HEK293 (cell line): ENCODE measurements around the gene DPYSL5.

ENCODE experiments used
- CTCF ChIA-PET: fragments of 350-600 bp; formaldehyde crosslinking; extraction: SDS; loops from one replicate; lab custom pipeline; 2021; ENCODE audit warnings: antibody characterized with exemption; lab: Yijun Ruan, JAX
- POLR2A ChIA-PET: fragments of 300-600 bp; formaldehyde crosslinking; extraction: SDS; loops from one replicate; lab custom pipeline; 2020; ENCODE audit warnings: antibody characterized with exemption, inconsistent platforms; lab: Yijun Ruan, JAX
- H3K27ac ChIP-seq: fragments of 200-500 bp; sonication (Bioruptor generic); 2 replicates; pipeline ENCODE4 v1.5.1; 2014; ENCODE audit warnings: low read depth, low read length, control low read depth, inconsistent platforms; ENCODE audit errors: extremely low read depth
- H3K36me3 ChIP-seq, 2 experiments: fragments of 200-500 bp in 1 of 2; sonication (Bioruptor generic) in 1 of 2; 1 replicate in 1 of 2; 2 replicates in 1 of 2; pipeline ENCODE4 v1.5.1; 2014 to 2017; ENCODE audit warnings: inconsistent platforms in 2 of 2, low read length in 2 of 2; ENCODE audit not compliant: control insufficient read depth in 2 of 2, insufficient read depth in 1 of 2
- H3K4me1 ChIP-seq: fragments of 200-500 bp; sonication (Bioruptor generic); 2 replicates; pipeline ENCODE4 v1.5.1; 2014; ENCODE audit warnings: mild to moderate bottlenecking, low read length, inconsistent platforms; ENCODE audit not compliant: control insufficient read depth, insufficient read depth
- H3K4me3 ChIP-seq: 2 replicates; pipeline ENCODE4 v1.5.1; 2011; ENCODE audit warnings: low read depth, mild to moderate bottlenecking, control low read depth, low read length, moderate library complexity
- H3K9me3 ChIP-seq: fragments of 200-500 bp; sonication (Bioruptor generic); 2 replicates; pipeline ENCODE4 v1.5.1; 2014; ENCODE audit warnings: low read depth, low read length, inconsistent platforms; ENCODE audit not compliant: control insufficient read depth, insufficient read depth
- EGR2 ChIP-seq: fragments of 450-650 bp; formaldehyde crosslinking; IDR thresholded peaks from 2 replicates; pipeline ENCODE4 v1.5.1; 2016; ENCODE audit warnings: low read depth, missing biosample characterization, missing genetic modification characterization
- ELK4 ChIP-seq: IDR thresholded peaks from 2 replicates; pipeline ENCODE4 v1.6.1; 2011; ENCODE audit warnings: mild to moderate bottlenecking, low read depth, low read length, borderline replicate concordance
- PRDM2 ChIP-seq: fragments of 450-650 bp; formaldehyde crosslinking; IDR thresholded peaks from 2 replicates; pipeline ENCODE4 v1.5.1; 2016; ENCODE audit warnings: missing biosample characterization, missing genetic modification characterization, borderline replicate concordance
- REST ChIP-seq: fragments of 450-650 bp; formaldehyde crosslinking; IDR thresholded peaks from 2 replicates; pipeline ENCODE4 v1.5.1; 2016; ENCODE audit warnings: missing biosample characterization, missing genetic modification characterization
- SCRT1 ChIP-seq: fragments of 450-650 bp; formaldehyde crosslinking; IDR thresholded peaks from 2 replicates; pipeline ENCODE4 v1.5.1; 2016; ENCODE audit warnings: missing biosample characterization, missing genetic modification characterization, borderline replicate concordance
- ZBTB44 ChIP-seq: fragments of 450-650 bp; IDR thresholded peaks from 2 replicates; pipeline ENCODE4 v1.5.1; 2018; ENCODE audit warnings: missing biosample characterization, mild to moderate bottlenecking, missing genetic modification characterization
- ZBTB6 ChIP-seq: fragments of 450-650 bp; formaldehyde crosslinking; IDR thresholded peaks from 2 replicates; pipeline ENCODE4 v1.5.1; 2017; ENCODE audit warnings: missing biosample characterization, missing genetic modification characterization
- ZNF10 ChIP-seq: fragments of 450-650 bp; formaldehyde crosslinking; IDR thresholded peaks from 2 replicates; pipeline ENCODE4 v1.5.1; 2017; ENCODE audit warnings: missing biosample characterization, missing genetic modification characterization
- ZNF140 ChIP-seq: fragments of 450-650 bp; formaldehyde crosslinking; IDR thresholded peaks from 2 replicates; pipeline ENCODE4 v1.5.1; 2016; ENCODE audit warnings: missing biosample characterization, missing genetic modification characterization
- ZNF175 ChIP-seq: fragments of 450-650 bp; formaldehyde crosslinking; IDR thresholded peaks from 2 replicates; pipeline ENCODE4 v1.5.1; 2016; ENCODE audit warnings: missing biosample characterization, missing genetic modification characterization
- ZNF202 ChIP-seq: fragments of 450-650 bp; formaldehyde crosslinking; IDR thresholded peaks from 2 replicates; pipeline ENCODE4 v1.5.1; 2016; ENCODE audit warnings: missing biosample characterization, missing genetic modification characterization, borderline replicate concordance
- ZNF292 ChIP-seq: fragments of 450-650 bp; formaldehyde crosslinking; IDR thresholded peaks from 2 replicates; pipeline ENCODE4 v1.5.1; 2016; ENCODE audit warnings: low read depth, missing biosample characterization, missing genetic modification characterization, borderline replicate concordance
- ZNF530 ChIP-seq: fragments of 450-650 bp; formaldehyde crosslinking; IDR thresholded peaks from 2 replicates; pipeline ENCODE4 v1.5.1; 2016; ENCODE audit warnings: low read depth, missing biosample characterization, missing genetic modification characterization
- ZNF558 ChIP-seq: fragments of 450-650 bp; formaldehyde crosslinking; IDR thresholded peaks from 2 replicates; pipeline ENCODE4 v1.5.1; 2016; ENCODE audit warnings: missing biosample characterization, missing genetic modification characterization
- ZNF747 ChIP-seq: fragments of 450-650 bp; formaldehyde crosslinking; IDR thresholded peaks from 2 replicates; pipeline ENCODE4 v1.5.1; 2016; ENCODE audit warnings: missing biosample characterization, missing genetic modification characterization
- ZNF830 ChIP-seq: fragments of 450-650 bp; IDR thresholded peaks from 2 replicates; pipeline ENCODE4 v1.5.0; 2018; ENCODE audit warnings: missing biosample characterization, missing genetic modification characterization, low read depth, mild to moderate bottlenecking, moderate library complexity
- ZSCAN23 ChIP-seq: fragments of 450-650 bp; formaldehyde crosslinking; IDR thresholded peaks from 2 replicates; pipeline ENCODE4 v1.5.1; 2016; ENCODE audit warnings: missing biosample characterization, missing genetic modification characterization

DPYSL5 gene

GRCh38 chr2:26822877-26823276 lies 25.1 kb upstream of the DPYSL5 start (continued):
- TF ChIP-seq PRDM2 (tag by site-specific recombination) (no peak), ELK4 (no peak), ZNF830 (tag by site-specific recombination) (no peak), ZNF140 (tag by site-specific recombination) (no peak)

GRCh38 chr2:26838121-26838906 lies 9.6 kb upstream of the DPYSL5 start:
- CTCF ChIA-PET = no interaction called here
- H3K36me3 ChIP-seq = no peaks in the 10 kb centered on the region
- no peaks in the 10 kb centered on the region for H3K9me3 ChIP-seq
- POLR2A ChIA-PET = no interaction called here
- no peaks in the 10 kb centered on the region for H3K4me1 ChIP-seq
- H3K4me3 ChIP-seq = no peak overlapping the region
- no peak overlapping the region for H3K27ac ChIP-seq
- TF ChIP-seq REST (tag by site-specific recombination) = peak; percentile 84
- TF ChIP-seq ZSCAN23 = no peak

GRCh38 chr2:26840937-26841610 lies 6.9 kb upstream of the DPYSL5 start:
- no peak overlapping the region for H3K4me3 ChIP-seq
- CTCF ChIA-PET = interaction anchor here (0.6 to 2.6 kb wide), 7 partner anchors 15 to 326 kb away, joined by 3 to 13 read pairs (median 7); no protein-coding TSS in a partner anchor
- no peaks in the 10 kb centered on the region for H3K36me3 ChIP-seq
- no peaks in the 10 kb centered on the region for H3K9me3 ChIP-seq
- no peak overlapping the region for H3K27ac ChIP-seq
- no peaks in the 10 kb centered on the region for H3K4me1 ChIP-seq
- POLR2A ChIA-PET = no interaction called here
- TF ChIP-seq ZNF175 (tag by site-specific recombination) (no peak), ZBTB6 (tag by site-specific recombination) (no peak), ZBTB44 (tag by site-specific recombination) (no peak), ZNF830 (tag by site-specific recombination) (no peak), ZNF202 (no peak), ZNF292 (no peak), ZNF558 (no peak), SCRT1 (tag by site-specific recombination) (no peak), ZNF10 (tag by site-specific recombination) (no peak), EGR2 (tag by site-specific recombination) (no peak), ZNF530 (tag by site-specific recombination) (no peak), ZNF747 (no peak)
